Stimulated activated CD8-positive, alpha-beta memory T cell treated with anti-CD3 and anti-CD28 coated beads, Interleukin-4, amount 100 ng/mL, for 48 hours (primary cell): ENCODE data around the gene CASQ1.

Experiments
- DNase-seq: peaks from one replicate; pipeline ENCODE4 v3.0.0-alpha.2; 2020

The CASQ1 gene

DNA sequence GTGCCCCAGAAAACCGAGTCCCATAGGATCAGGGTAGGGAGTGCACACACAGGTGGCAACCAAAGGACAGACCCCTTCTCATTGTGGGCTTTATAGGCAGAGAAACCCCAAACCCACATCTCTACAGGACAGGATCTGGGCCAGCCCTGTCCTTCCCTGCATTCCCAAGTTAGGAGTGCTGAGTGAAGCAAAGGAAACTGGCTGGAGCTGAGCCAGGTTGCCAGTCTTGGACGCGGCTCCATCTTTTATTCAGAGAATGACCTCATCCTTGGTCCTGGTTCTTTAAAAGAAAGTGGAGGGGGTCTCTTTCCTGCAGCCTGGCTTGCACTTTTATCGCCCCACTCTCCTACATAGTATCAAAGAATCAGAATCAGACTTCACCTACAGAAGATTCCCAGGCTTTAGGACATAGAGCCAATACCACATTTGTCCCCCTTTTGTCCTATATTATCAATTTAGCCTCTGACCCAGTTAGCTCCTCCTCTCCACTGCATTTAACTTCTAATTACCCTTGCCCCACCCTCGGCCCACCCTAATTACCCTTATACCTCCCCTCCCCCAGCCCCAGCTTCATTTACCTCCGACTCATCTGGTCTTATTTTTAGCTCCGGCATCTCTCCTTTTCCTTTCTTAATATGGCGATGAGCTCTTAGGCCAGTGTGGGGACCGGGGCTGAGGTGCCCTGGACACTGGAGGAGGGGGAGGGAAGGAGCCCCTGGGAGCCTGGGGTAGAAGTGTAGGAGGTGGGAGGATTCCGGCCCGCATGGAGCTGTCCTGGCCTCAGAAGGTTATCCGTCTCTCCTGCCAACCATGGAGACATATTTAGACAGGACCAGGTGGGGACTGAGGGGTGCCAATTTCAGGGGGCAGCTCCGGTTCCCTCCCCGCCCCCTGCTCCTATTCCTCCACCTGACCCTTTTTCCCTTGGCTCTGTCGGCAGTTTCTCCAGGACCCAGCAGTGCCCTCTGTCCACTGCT is at the start of gene CASQ1:
Gene CASQ1 (plus strand): TSS at position 927 of the 977 bp plus-strand sequence. CDS start 177 bp downstream, outside the sequence.
- no peak for DNase-seq

- DNase-seq: no peak
Measured at GRCh38 chr1:160143695-160144094, 46.7 kb upstream of the CASQ1 start.

GRCh38 chr1:160144921-160145320 is 45.5 kb upstream of the CASQ1 start:
- DNase-seq: no peak

GRCh38 chr1:160146107-160146506 is 44.3 kb upstream of the CASQ1 start:
- DNase-seq: no peak

DNA sequence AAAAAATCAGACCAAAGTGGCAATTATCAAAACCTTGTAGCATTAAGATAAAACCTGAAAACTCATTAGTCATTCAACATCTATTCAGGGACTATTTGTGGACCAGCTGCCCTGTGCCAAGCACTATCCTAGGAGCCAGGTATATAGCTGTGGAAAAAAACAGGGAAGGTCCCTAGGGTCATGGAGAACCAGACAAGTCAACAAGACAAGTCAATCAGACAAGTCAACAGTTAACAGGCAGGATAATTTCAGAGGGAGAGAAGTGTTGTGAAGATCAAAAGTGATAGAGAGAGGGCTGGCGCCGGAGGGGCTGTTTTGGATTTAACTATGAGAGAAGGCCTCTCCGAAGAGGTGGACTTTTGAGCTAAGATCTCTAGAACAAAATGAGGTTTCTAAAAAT is 42.3 kb upstream of the CASQ1 start:
- DNase-seq: no peak

GRCh38 chr1:160149233-160149632 is 41.1 kb upstream of the CASQ1 start:
- DNase-seq: no peak

DNA sequence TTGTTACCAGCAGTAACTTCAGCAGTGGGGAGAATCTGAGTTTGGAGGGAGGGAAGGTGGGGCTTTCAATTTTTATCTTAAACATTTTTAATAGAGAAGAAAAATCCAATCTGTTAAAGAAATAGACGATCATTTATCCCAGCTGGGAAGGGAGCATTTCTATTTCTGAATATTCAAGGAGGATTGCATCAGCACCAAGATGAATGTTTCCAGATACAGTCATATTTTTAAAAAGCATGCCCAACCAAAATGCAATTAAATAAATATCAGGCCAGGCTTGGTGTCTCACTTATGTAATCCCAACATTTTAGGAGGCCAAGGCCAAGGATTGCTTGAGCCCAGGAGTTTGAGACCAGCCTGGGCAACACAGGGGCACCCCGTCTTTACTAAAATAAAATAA is 40.7 kb upstream of the CASQ1 start:
- no peak for DNase-seq

GRCh38 chr1:160151303-160151702 is 39.1 kb upstream of the CASQ1 start, which contains the start of gene ATP1A4:
Gene ATP1A4 (plus strand): TSS chr1:160151603. CDS start chr1:160152041, 438 bp downstream.
- no peak for DNase-seq

- DNase-seq: no peak
Measured at GRCh38 chr1:160154790-160155189, 35.6 kb upstream of the CASQ1 start.

- DNase-seq: no peak
Measured at GRCh38 chr1:160156361-160156760, 34.0 kb upstream of the CASQ1 start.

DNA sequence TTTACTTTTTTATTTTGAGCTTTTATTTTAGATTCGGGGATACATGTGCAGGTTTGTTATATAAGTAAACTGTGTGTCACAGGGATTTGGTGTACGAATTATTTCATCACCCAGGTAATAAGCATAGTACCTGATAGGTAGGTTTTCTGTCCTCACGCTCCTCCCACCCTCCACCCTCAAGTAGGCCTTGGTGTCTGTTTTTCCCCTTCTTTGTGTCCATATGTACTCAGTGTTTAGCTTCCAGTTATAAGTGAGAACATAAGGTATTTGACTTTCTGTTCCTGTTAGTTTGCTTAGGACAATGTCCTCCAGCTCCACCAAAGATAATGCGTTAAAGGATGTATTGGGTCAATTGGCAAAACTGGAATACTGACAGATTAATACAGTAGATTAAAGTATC is 33.2 kb upstream of the CASQ1 start:
- DNase-seq: no peak

- no peak for DNase-seq
Measured at GRCh38 chr1:160158031-160158430, 32.3 kb upstream of the CASQ1 start.

- DNase-seq: no peak
Measured at GRCh38 chr1:160158534-160158933, 31.8 kb upstream of the CASQ1 start.

GRCh38 chr1:160159846-160160245 is 30.5 kb upstream of the CASQ1 start:
- no peak for DNase-seq

- no peak for DNase-seq
Measured at GRCh38 chr1:160161965-160162705, 28.2 kb upstream of the CASQ1 start.

DNA sequence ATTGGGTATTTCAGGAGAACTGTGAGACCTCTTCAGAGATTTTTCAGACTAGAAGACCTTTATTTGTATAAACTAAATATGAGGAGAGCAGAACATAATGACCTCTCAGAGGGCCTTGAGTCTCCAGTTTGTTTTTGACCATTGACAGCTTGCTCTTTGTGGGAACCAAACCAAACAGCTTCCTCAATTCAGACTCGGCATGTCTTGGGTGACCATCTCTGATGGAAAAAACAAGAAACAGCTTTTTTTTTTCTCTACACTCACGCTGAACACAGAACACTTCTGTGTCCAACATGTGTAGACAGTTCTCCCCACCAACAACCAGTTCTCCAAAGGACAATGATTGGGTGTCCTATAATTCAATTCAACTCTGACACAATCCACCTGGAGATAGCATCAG is 27.4 kb upstream of the CASQ1 start:
- DNase-seq: no peak

- DNase-seq: no peak
Measured at GRCh38 chr1:160163615-160164014, 26.8 kb upstream of the CASQ1 start.

DNA sequence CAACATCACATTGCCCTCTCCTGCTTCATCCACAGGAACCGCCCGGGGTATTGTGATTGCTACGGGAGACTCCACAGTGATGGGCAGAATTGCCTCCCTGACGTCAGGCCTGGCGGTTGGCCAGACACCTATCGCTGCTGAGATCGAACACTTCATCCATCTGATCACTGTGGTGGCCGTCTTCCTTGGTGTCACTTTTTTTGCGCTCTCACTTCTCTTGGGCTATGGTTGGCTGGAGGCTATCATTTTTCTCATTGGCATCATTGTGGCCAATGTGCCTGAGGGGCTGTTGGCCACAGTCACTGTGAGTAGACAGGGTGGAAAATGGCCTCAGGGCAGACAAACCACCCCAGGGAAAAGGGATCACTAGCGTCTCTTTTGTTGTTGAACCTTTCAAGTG is 26.3 kb upstream of the CASQ1 start:
- no peak for DNase-seq

DNA sequence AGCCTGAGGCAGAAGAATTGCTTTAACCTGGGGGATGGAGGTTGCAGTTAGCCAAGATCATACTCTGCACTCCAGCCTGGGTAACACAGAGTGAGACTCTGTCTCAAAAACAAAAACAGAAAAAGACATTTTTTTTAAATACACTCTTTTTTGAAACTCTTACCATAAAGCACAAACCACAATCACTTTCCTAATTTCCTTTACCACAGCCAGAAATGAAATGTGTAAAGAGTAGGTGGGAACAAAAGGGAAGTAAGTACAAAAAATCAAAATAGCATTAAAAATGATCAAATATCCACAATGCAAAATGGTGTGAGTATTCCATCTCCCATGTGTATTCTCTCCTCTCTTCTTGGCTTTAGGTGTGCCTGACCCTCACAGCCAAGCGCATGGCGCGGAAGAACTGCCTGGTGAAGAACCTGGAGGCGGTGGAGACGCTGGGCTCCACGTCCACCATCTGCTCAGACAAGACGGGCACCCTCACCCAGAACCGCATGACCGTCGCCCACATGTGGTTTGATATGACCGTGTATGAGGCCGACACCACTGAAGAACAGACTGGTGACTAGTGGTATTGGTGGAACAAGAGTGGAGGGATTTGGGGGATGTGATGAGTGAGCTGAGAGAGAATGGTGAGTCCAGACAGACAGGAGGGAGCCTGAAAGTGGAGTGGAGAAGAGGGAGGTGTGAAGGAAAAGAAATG is 24.1 kb upstream of the CASQ1 start:
- DNase-seq: no peak

DNA sequence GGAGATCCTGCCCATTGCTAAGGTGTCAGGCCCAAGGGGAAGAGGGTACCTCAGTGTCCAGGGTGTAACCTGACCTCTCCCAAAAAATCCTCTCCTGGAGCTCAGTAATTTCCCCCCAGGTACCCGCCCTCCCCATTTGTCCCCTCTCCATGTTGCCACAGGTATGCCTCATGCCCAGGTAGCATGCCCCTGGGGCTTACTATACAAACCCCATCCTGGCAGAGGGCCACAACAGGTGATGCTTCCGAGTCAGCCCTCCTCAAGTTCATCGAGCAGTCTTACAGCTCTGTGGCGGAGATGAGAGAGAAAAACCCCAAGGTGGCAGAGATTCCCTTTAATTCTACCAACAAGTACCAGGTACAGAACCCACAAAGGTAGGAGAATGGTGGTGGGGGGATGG is 23.3 kb upstream of the CASQ1 start:
- no peak for DNase-seq

DNA sequence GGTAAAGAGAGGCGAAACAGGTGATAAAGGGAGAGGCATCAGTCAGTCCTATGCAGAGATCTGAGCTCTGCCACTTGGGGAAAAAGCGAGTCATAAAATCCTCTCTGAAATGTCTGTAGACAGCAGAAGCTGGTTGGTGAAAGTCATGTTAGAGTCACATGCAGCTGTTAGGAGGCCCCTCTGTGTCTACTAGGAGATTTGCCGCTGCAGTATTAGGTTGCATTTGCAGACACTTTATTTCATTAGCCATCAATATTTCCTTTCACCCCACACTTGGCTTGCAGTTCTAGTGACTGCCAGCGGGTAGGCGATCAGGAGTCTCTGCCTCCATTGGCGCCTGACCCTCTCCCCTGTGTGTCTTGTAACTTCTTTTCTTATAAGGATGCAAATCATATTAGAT is 22.8 kb upstream of the CASQ1 start:
- no peak for DNase-seq

GRCh38 chr1:160168016-160168415 is 22.4 kb upstream of the CASQ1 start:
- no peak for DNase-seq
